Loucy (cell line): Measurements from ENCODE around the gene SLC10A4.

Source experiments
- EZH2phosphoT487 ChIP-seq: fragments of 200-600 bp; IDR thresholded peaks from 2 replicates; pipeline ENCODE4 v1.6.1; 2018; ENCODE audit warnings: antibody characterized with exemption, mild to moderate bottlenecking, moderate library complexity, borderline replicate concordance
- TF ChIP-seq, protein P1 (sequence below): fragments of 200-600 bp; sonication (generic); conservative IDR thresholded peaks from 2 replicates; pipeline ENCODE4 v1.5.1; 2014; ENCODE audit warnings: mild to moderate bottlenecking, antibody characterized with exemption, low read length

DNA sequence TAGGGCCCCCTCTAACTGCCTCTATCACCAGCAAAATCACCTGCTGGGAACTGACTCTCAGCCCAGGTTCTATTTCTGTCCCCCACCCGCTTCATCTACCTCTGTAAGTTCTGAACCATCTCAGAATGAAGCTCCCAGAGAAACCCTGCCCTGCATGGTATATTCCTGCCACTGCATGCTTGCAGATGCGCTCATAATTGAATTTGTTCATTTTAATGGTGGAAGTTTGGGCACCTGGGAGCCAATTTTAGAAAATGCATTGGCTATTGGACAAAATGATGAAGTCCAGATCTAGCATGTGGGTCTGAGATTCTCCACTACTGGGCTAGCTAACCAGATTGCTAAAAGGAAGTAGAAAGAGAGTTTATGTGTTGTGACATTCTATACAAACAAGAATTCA is 28.6 kb upstream of the SLC10A4 start:
- TF ChIP-seq, protein P1, sequence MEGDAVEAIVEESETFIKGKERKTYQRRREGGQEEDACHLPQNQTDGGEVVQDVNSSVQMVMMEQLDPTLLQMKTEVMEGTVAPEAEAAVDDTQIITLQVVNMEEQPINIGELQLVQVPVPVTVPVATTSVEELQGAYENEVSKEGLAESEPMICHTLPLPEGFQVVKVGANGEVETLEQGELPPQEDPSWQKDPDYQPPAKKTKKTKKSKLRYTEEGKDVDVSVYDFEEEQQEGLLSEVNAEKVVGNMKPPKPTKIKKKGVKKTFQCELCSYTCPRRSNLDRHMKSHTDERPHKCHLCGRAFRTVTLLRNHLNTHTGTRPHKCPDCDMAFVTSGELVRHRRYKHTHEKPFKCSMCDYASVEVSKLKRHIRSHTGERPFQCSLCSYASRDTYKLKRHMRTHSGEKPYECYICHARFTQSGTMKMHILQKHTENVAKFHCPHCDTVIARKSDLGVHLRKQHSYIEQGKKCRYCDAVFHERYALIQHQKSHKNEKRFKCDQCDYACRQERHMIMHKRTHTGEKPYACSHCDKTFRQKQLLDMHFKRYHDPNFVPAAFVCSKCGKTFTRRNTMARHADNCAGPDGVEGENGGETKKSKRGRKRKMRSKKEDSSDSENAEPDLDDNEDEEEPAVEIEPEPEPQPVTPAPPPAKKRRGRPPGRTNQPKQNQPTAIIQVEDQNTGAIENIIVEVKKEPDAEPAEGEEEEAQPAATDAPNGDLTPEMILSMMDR, result no peak
- TF ChIP-seq EZH2phosphoT487, result no peak
